OCI-LY7 (cell line): ENCODE results near the gene CFAP99.

Experiments used
- CTCF ChIP-seq: fragments of 200-600 bp; sonication (generic); conservative IDR thresholded peaks from 2 replicates; pipeline ENCODE4 v1.5.1; 2014; ENCODE audit warnings: mild to moderate bottlenecking, antibody characterized with exemption, low read length, moderate library complexity, mixed read lengths
- EZH2phosphoT487 ChIP-seq: fragments of 200-600 bp; sonication (generic); IDR thresholded peaks from 2 replicates; pipeline ENCODE4 v1.6.1; 2018; ENCODE audit warnings: low read depth, borderline replicate concordance, mild to moderate bottlenecking, mixed run types, antibody characterized with exemption, low read length, moderate library complexity, mixed read lengths

GRCh38 chr4:2399631-2400190, 19.0 kb upstream of the CFAP99 start:
- no peak for TF ChIP-seq EZH2phosphoT487
- TF ChIP-seq CTCF: no peak
